ENCODE measurements around the gene ATP5F1C.

The ATP5F1C gene

DNA sequence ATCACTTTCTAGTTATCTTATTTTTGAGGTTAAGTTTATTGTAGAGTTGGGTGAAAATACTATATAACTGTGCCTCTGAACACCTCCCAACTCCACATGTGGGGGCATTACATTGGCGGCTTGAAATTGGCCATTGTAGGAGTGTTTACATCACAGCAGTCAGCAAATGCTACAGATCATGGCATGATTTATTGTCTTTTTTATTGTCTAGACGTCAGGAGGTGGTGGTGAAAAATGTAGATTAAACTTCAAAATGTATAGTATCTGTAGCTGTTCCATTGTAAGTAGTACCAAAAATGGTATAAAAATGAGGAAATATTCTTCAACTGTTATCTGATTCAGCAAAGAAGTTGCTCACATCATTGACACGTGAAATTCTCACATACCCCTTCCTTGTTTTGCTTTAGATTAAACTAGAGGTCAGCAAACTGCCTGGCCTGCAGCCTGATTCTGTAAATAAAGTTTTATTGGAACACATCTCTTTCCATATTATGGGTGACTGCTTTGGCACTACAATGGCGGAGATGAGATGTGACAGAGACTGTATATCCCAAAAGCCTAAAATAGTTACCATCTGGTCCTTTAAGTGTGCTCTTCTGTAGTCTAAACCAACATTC is 65.4 kb downstream of the ATP5F1C start:
- no peak for DNase-seq (ENCODE audit: low read depth in 2 of 2)

DNA sequence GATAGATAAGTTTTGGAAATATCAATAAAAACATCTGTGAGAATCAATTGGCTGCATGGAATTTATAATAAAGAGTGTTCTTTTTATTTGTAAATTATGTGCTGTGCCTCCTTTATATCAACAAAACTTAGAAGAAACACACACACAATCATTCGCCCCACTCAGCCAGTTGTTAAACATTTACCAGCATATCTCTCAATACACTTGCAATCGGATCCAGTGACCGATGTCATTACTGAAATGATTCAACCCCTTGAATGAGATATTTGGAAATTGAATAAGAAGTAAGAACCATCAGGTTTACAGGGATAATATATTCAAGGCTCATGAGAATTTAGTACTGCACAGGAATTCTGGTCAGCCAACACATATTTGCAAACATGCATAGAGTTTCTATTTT is 65.9 kb downstream of the ATP5F1C start:
- no peak for DNase-seq (ENCODE audit: low read depth in 2 of 2)

DNA sequence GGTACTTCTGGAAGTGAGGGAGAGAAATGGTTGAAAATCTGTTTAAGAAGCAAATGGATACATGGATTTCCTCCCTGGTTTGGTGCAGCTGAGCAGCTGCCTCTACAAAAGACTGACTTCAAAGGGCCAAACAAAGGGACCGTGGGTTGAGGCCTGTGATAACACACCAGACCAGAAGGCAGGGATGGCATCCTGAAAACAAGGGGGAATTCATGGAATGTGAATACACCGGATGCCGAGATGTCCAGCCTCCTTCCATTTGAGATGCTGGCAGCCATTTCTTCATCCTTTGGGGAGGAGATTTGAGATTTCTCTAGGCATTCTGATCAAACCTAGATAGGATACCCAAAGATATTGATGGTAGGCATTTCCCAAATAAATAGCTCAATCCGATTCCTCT is 67.2 kb downstream of the ATP5F1C start:
- DNase-seq (ENCODE audit: low read depth in 2 of 2), result no peak

DNA sequence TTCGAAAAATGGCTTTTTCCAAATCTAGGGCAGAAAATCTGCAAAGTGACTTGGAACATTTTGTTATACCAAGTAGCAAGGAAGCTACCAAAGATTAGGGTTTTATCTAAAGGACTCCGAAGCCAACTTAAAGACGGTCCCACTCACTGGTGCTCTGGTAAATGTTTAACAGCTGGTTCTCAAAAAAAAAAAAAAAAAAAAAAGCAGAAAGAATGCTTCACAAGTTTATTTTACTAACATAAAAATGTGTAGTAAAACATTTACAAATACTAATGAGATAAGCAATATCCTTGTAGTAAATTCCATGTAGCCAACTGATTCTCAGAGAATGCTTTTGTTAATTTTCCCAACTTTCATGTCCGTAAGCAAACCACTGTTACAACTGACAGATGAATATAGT is 68.7 kb downstream of the ATP5F1C start:
- no peak for DNase-seq (ENCODE audit: low read depth in 2 of 2)

GRCh38 chr10:7857262-7857661 is 69.3 kb downstream of the ATP5F1C start:
- DNase-seq (ENCODE audit: low read depth in 2 of 2), result no peak
